HepG2 (cell line): ENCODE measurements around the gene SGTB. TPM values are rescaled to one million over a fixed set of nuclear protein-coding genes. Genes with fewer than 3 reads are reported as not detected.

Source experiments
- ATRX ChIP-seq: sonication (generic); formaldehyde crosslinking; IDR thresholded peaks from 2 replicates; pipeline ENCODE4 v1.4.0; 2020; ENCODE audit warnings: missing genetic modification reagents, borderline replicate concordance
- CTCF ChIP-seq: sonication (generic); formaldehyde crosslinking; IDR thresholded peaks from 2 replicates; pipeline ENCODE4 v1.5.0; 2020; ENCODE audit warnings: mild to moderate bottlenecking, missing genetic modification reagents, moderate library complexity
- DR1 ChIP-seq: sonication (generic); formaldehyde crosslinking; IDR thresholded peaks from 2 replicates; pipeline ENCODE4 v1.8.0; 2021; ENCODE audit warnings: mild to moderate bottlenecking, missing genetic modification reagents, inconsistent platforms
- ELF1 ChIP-seq: sonication (generic); formaldehyde crosslinking; IDR thresholded peaks from 2 replicates; pipeline ENCODE4 v1.4.0; 2020; ENCODE audit warnings: missing genetic modification reagents
- FOXO1 ChIP-seq: sonication (generic); formaldehyde crosslinking; IDR thresholded peaks from 2 replicates; pipeline ENCODE4 v1.4.0; 2020; ENCODE audit warnings: missing genetic modification reagents
- KLF6 ChIP-seq: IDR thresholded peaks from 2 replicates; pipeline ENCODE4 v1.8.0; 2016; ENCODE audit warnings: missing biosample characterization, missing genetic modification reagents
- MAX ChIP-seq: IDR thresholded peaks from 2 replicates; pipeline ENCODE4 v1.6.1; 2012; ENCODE audit warnings: inconsistent platforms
- NR0B2 ChIP-seq: sonication (generic); formaldehyde crosslinking; IDR thresholded peaks from 2 replicates; pipeline ENCODE4 v1.4.0; 2020; ENCODE audit warnings: mild to moderate bottlenecking, missing genetic modification reagents
- SRF ChIP-seq: IDR thresholded peaks from 2 replicates; pipeline ENCODE4 v1.6.1; 2011; ENCODE audit warnings: mild to moderate bottlenecking, low read depth, low read length, moderate library complexity
- SRSF4 ChIP-seq: fragments of 200-400 bp; formaldehyde crosslinking; IDR thresholded peaks from one replicate; pipeline ENCODE4 v1.6.1; 2018; ENCODE audit warnings: mild to moderate bottlenecking, low read depth, low read length, moderate library complexity; ENCODE audit not compliant: poor library complexity, severe bottlenecking
- ZNF33A ChIP-seq: sonication (generic); formaldehyde crosslinking; IDR thresholded peaks from 2 replicates; pipeline ENCODE4 v1.5.1; 2020; ENCODE audit warnings: missing genetic modification reagents, mild to moderate bottlenecking, moderate library complexity, borderline replicate concordance
- ZNF619 ChIP-seq: sonication (generic); formaldehyde crosslinking; IDR thresholded peaks from 2 replicates; pipeline ENCODE4 v1.4.0; 2020; ENCODE audit warnings: mild to moderate bottlenecking, missing genetic modification reagents
- ZNF678 ChIP-seq: sonication (generic); formaldehyde crosslinking; IDR thresholded peaks from 2 replicates; pipeline ENCODE4 v1.4.0; 2020; ENCODE audit warnings: mild to moderate bottlenecking, missing genetic modification reagents
- ZNF775 ChIP-seq: sonication (generic); formaldehyde crosslinking; IDR thresholded peaks from 2 replicates; pipeline ENCODE4 v1.4.0; 2020; ENCODE audit warnings: missing genetic modification reagents, mild to moderate bottlenecking, moderate library complexity, borderline replicate concordance
- ZNF776 ChIP-seq: sonication (generic); formaldehyde crosslinking; IDR thresholded peaks from 2 replicates; pipeline ENCODE4 v1.4.0; 2020; ENCODE audit warnings: mild to moderate bottlenecking, missing genetic modification reagents
- polyA plus RNA-seq, 8 experiments: library from polyadenylated mRNA; depleted of rRNA in 3 of 8; stranded (reverse) in 7 of 8; unstranded in 1 of 8; fragments of >200 nt; fragmentation: Illumina TruSeq in 4 of 8; extraction: Trizol in 4 of 8; gene quantifications; 2 replicates each; pipeline versions ENCODE4 v1.2.1 to v1.2.3, GENCODE V29; 2011 to 2016; ENCODE audit warnings: low read depth in 4 of 8, missing spikeins in 1 of 8, mixed read lengths in 1 of 8; ENCODE audit not compliant: insufficient read depth in 1 of 8
- total RNA-seq, 5 experiments: library from RNA; depleted of rRNA; stranded (reverse); fragments of >200 nt; fragmentation: Illumina TruSeq; extraction: Trizol; gene quantifications; 2 replicates each; pipeline ENCODE4 v1.2.3, GENCODE V29; 2016; ENCODE audit warnings: low read depth in 1 of 5
- TF ChIP-seq, protein P1 (sequence below): fragments of 450-650 bp; IDR thresholded peaks from 2 replicates; pipeline ENCODE4 v1.6.1; 2016
- TF ChIP-seq, protein P2 (sequence below): fragments of 450-650 bp; IDR thresholded peaks from 2 replicates; pipeline ENCODE4 v1.6.1; 2017; ENCODE audit warnings: mild to moderate bottlenecking
- TF ChIP-seq, protein P3 (sequence below): sonication (generic); formaldehyde crosslinking; IDR thresholded peaks from 2 replicates; pipeline ENCODE4 v1.8.0; 2022; ENCODE audit warnings: mild to moderate bottlenecking, missing genetic modification reagents; ENCODE audit not compliant: insufficient replicate concordance

Gene SGTB
- total and polyA plus RNA-seq, 2 of the 13 experiments (the other 11 are each of a cell fraction or from before 2014, with no cell fraction given), result 5.2 to 11.2 TPM

DNA sequence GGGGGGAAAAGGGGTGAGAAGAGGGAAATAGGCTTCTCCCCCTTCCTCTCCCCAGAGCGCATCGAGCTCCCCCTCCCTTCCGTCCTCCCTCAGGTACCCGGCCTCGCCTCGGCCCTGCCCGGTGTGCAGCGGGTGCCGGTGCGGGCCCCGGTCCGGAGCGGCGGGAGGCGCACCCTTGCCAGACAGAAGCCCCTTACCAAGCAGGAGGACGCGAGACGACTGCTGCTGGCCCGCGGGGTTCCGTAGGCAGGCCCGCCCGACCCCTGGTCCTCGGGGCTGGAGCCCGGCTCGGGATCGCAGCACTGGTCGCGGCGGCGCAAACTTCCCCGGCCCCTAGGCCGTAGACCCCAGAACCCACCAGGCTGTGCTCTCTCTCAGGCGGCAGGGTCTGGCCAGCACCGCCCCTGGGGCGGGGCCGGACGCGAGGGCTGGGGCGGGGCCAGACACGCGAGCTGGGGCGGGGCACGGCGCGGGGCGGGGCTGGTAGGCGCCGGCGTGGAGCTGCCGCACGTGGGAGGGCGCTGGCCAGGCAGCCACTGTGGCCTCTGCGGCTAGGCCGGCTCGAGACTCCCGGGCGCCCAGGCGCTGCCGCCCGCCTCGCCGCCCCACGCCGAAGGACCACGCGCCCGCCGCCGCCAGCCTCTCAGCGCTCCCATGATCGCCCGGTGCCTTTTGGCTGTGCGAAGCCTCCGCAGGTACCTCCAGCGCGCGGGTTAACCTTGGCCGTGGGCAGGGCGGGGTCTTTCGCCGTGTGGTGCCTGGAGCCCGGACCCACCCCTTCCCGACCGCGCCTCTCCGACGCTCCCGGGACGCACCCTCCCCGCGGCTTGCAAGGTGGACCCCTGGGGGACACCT lies at the start of gene SGTB, which contains the start of gene NLN (continued):
- TF ChIP-seq, protein P1, sequence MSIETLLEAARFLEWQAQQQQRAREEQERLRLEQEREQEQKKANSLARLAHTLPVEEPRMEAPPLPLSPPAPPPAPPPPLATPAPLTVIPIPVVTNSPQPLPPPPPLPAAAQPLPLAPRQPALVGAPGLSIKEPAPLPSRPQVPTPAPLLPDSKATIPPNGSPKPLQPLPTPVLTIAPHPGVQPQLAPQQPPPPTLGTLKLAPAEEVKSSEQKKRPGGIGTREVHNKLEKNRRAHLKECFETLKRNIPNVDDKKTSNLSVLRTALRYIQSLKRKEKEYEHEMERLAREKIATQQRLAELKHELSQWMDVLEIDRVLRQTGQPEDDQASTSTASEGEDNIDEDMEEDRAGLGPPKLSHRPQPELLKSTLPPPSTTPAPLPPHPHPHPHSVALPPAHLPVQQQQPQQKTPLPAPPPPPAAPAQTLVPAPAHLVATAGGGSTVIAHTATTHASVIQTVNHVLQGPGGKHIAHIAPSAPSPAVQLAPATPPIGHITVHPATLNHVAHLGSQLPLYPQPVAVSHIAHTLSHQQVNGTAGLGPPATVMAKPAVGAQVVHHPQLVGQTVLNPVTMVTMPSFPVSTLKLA, result no peak
- TF ChIP-seq ZNF619, result 0 out of 2 replicates have a peak, but pooled peaks have one; percentile 11
- TF ChIP-seq NR0B2, result peak; percentile 18; the same call in 1 of the 2 replicates
- TF ChIP-seq, protein P2, sequence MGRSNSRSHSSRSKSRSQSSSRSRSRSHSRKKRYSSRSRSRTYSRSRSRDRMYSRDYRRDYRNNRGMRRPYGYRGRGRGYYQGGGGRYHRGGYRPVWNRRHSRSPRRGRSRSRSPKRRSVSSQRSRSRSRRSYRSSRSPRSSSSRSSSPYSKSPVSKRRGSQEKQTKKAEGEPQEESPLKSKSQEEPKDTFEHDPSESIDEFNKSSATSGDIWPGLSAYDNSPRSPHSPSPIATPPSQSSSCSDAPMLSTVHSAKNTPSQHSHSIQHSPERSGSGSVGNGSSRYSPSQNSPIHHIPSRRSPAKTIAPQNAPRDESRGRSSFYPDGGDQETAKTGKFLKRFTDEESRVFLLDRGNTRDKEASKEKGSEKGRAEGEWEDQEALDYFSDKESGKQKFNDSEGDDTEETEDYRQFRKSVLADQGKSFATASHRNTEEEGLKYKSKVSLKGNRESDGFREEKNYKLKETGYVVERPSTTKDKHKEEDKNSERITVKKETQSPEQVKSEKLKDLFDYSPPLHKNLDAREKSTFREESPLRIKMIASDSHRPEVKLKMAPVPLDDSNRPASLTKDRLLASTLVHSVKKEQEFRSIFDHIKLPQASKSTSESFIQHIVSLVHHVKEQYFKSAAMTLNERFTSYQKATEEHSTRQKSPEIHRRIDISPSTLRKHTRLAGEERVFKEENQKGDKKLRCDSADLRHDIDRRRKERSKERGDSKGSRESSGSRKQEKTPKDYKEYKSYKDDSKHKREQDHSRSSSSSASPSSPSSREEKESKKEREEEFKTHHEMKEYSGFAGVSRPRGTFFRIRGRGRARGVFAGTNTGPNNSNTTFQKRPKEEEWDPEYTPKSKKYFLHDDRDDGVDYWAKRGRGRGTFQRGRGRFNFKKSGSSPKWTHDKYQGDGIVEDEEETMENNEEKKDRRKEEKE, result no peak
- 0 out of 2 replicates have a peak, but pooled peaks have one; percentile 2 for TF ChIP-seq CTCF (CRISPR knock-in tag)
- no peak for TF ChIP-seq DR1 (CRISPR knock-in tag)
- TF ChIP-seq, protein P3, sequence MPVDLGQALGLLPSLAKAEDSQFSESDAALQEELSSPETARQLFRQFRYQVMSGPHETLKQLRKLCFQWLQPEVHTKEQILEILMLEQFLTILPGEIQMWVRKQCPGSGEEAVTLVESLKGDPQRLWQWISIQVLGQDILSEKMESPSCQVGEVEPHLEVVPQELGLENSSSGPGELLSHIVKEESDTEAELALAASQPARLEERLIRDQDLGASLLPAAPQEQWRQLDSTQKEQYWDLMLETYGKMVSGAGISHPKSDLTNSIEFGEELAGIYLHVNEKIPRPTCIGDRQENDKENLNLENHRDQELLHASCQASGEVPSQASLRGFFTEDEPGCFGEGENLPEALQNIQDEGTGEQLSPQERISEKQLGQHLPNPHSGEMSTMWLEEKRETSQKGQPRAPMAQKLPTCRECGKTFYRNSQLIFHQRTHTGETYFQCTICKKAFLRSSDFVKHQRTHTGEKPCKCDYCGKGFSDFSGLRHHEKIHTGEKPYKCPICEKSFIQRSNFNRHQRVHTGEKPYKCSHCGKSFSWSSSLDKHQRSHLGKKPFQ (CRISPR knock-in tag), result peak; percentile 38
- no peak; the same call in 1 of the 2 replicates for TF ChIP-seq ZNF775
- TF ChIP-seq KLF6, result no peak; the same call in 1 of the 2 replicates
- TF ChIP-seq ELF1 (CRISPR knock-in tag), result no peak
- TF ChIP-seq ZNF776 (CRISPR knock-in tag), result no peak; the same call in 1 of the 2 replicates
- TF ChIP-seq MAX, result peak; percentile 93
- no peak for TF ChIP-seq SRF
- TF ChIP-seq FOXO1 (CRISPR knock-in tag), result no peak
- peak; percentile 57; the same call in 1 of the 2 replicates for TF ChIP-seq ZNF678 (CRISPR knock-in tag)
- TF ChIP-seq ATRX (CRISPR knock-in tag), result no peak
- TF ChIP-seq SRSF4, result no peak
- TF ChIP-seq ZNF33A (CRISPR knock-in tag), result 0 out of 2 replicates have a peak, but pooled peaks have one; percentile 40
